Measurements from ENCODE around the gene KIRREL1.
A peak's percentile ranks its signal among the peaks of the same experiment; 100 is the strongest.

Gene KIRREL1

GRCh38 chr1:158045639-158046038 is 52.2 kb downstream of the KIRREL1 start:
- no peak for DNase-seq

DNA sequence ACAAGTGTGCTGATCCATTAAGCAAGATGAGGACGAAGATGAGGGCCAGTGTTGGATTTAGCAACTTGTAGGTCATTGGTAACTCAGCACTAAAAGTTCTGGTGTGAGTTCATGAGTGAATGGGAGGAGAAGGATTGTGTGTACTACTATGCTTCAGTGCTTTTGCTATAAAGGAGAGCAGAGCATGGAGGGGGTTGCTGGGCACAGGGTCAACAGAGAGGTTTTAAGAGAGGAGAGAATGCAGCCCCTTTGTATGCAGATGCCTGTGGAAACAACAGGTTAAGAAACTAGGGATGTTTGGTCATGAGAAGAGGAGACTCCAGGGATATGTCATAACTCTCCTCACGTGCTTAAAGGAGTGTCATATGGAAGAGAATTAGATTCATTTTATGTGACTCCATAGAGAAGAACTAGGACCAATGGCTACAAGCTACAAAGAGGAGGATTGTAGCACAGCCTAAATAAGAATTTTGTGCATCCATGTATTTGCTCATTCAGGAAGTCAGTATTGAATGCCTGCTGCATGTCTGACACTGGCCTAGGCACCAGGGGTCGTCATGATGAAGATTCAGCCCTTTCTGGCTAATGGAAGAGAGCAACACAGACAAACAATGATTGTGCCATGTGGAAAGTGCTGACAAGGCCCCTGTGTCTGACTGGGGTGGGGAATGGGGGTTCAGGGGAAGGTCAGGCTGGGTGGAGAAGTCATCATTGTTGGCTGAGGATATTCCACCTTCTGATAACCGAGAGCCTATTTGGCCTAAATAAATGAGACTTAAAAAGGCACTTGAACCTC is 53.5 kb downstream of the KIRREL1 start:
- DNase-seq (no peak), ATAC-seq (replicated peaks) (no peak)
- Mint-ChIP-seq H3K4me1 (no peaks in the 10 kb centered on the region), H3K4me3 (no peak overlapping the region), H3K27me3 (peaks cover 21 to 27% of the 10 kb centered on the region in 2 donors), H3K27ac (no peak overlapping the region), H3K9me3 (no peaks in the 10 kb centered on the region), H3K36me3 (no peaks in the 10 kb centered on the region)

More at GRCh38 chr1:158045639-158046038, 52.2 kb downstream of the KIRREL1 start:
- H3K9me3 Mint-ChIP-seq = no peaks in the 10 kb centered on the region
- ATAC-seq (replicated peaks) = no peak
- no peak overlapping the region for H3K4me3 Mint-ChIP-seq
- H3K27ac Mint-ChIP-seq = no peak overlapping the region
- H3K4me1 Mint-ChIP-seq = no peaks in the 10 kb centered on the region
- peaks cover 22 to 29% of the 10 kb centered on the region in 2 donors for H3K27me3 Mint-ChIP-seq
- no peaks in the 10 kb centered on the region for H3K36me3 Mint-ChIP-seq

DNA sequence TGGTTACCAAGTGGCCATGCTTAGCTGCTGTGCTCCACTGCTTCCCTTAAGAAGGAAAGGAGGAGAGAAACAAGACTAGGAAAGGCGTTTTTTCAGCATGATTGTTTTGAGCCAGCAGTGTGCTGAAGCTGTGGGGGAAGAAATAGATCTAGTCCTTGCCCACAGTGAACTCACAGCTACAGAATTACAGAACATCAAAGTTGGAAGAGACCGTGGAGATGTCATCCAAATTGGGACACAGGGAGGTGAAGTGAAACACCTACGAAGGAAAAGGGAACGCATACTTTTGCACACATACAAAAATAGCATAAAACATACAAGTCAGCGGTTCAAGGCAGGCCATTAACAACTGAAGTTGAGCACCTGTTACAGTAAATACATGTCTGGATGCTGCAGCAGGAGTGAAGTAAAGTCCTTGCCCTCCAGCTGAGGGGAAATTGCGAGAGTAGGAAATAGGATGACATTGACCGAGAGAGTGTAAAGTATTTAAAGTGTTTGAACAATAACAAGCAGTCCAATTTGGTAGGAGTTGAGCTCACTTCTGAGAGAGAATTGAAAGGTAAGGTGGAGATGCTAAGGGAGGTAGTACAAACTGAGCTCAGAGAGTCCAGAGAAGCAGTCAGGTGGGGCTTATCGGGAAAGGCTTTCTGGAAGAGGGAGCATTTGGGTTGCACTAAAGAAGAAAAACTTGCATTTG is 55.1 kb downstream of the KIRREL1 start:
- no peak for ATAC-seq (replicated peaks)
- Mint-ChIP-seq H3K27ac (no peak overlapping the region), H3K4me3 (no peak overlapping the region), H3K27me3 (peaks cover 22 to 31% of the 10 kb centered on the region in 2 donors), H3K4me1 (no peaks in the 10 kb centered on the region), H3K9me3 (no peaks in the 10 kb centered on the region), H3K36me3 (no peaks in the 10 kb centered on the region)
- no peak for DNase-seq

DNA sequence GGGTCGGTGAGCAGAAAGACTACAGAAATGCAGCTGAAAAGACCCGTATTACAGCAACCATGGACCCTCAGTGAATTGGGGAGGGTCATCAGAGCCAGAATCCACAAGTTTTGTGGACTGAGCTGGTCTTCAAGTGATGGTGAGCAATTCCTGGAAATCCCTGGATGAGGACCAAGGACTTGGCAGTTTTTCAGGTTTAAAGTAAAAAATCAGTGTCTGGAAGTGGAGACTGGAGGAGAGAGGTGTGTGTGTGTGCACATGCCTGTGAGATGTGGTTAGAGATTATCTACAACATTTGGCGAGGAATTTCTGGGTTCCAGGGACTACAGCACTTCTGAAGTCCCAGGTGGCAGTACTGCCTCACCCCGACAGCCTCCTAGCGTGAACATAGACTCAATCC is 56.4 kb downstream of the KIRREL1 start:
- Mint-ChIP-seq H3K4me1 (no peaks in the 10 kb centered on the region), H3K4me3 (no peak overlapping the region), H3K27ac (no peak overlapping the region), H3K9me3 (no peaks in the 10 kb centered on the region), H3K36me3 (no peaks in the 10 kb centered on the region), H3K27me3 (peaks cover 22 to 30% of the 10 kb centered on the region in 2 donors)
- ATAC-seq (replicated peaks) (no peak), DNase-seq (no peak)

- H3K9me3 Mint-ChIP-seq = no peaks in the 10 kb centered on the region
- no peak overlapping the region for H3K4me3 Mint-ChIP-seq
- H3K36me3 Mint-ChIP-seq = no peaks in the 10 kb centered on the region
- DNase-seq (no peak), ATAC-seq (replicated peaks) (no peak)
- H3K27ac Mint-ChIP-seq = no peak overlapping the region
- peaks cover 4 to 6% of the 10 kb centered on the region in 2 donors for H3K4me1 Mint-ChIP-seq
- peaks cover 12 to 17% of the 10 kb centered on the region in 2 donors for H3K27me3 Mint-ChIP-seq
Measured at GRCh38 chr1:158053276-158053675, 59.8 kb downstream of the KIRREL1 start.

DNA sequence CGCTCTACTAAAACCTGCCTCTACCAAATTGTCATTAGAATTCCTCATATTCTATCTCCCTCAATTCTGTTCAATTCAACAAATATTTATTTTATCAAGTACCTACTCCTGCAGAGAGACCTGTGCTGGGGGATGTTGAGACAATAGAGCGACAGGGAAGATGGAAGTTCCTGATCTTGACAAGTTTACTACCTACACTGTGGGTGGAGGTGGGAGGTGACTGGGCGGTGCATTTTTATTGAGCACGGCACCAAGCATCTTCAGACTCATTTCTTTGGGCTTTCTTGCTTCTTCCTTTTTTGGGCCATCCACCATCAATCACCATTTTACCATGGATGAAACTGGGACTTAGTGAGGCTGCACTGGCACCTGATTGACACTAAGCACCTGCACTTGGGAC is 61.3 kb downstream of the KIRREL1 start:
- no peak overlapping the region for H3K27ac Mint-ChIP-seq

DNA sequence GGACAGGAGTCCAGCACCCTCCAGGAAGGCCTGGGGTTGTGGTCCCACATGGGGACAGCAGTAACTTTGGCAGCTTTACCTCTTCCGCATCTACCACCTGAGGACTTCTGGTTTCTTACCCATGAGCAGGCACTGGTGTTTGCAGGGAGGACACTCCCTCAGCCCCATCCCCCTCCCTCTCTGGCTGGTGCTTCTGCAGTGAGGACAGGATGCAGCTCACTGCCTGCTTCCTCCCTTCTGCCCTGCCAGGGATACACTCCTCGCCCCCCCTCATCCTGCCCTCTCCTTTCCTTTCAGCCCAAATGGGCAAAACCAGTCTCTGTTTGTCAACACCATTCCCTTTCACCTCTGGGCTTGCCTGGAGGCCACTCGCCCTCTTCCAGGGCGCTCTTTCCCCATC is 62.4 kb downstream of the KIRREL1 start:
- no peaks in the 10 kb centered on the region for H3K36me3 Mint-ChIP-seq
- H3K4me1 Mint-ChIP-seq = peaks cover 4 to 6% of the 10 kb centered on the region in 2 donors
- ATAC-seq (replicated peaks) (peak; percentile 33 to 39), DNase-seq (no peak)
- no peaks in the 10 kb centered on the region for H3K9me3 Mint-ChIP-seq
- no peak overlapping the region for H3K4me3 Mint-ChIP-seq
- peaks cover 16 to 24% of the 10 kb centered on the region in 2 donors for H3K27me3 Mint-ChIP-seq
- no peak overlapping the region for H3K27ac Mint-ChIP-seq

More for the DNA sequence above, 61.3 kb downstream of the KIRREL1 start:
- DNase-seq = no peak
- H3K36me3 Mint-ChIP-seq = no peaks in the 10 kb centered on the region
- no peak for ATAC-seq (replicated peaks)
- H3K4me3 Mint-ChIP-seq = no peak overlapping the region
- peaks cover 12 to 17% of the 10 kb centered on the region in 2 donors for H3K27me3 Mint-ChIP-seq
- peaks cover 4 to 6% of the 10 kb centered on the region in 2 donors for H3K4me1 Mint-ChIP-seq
- no peaks in the 10 kb centered on the region for H3K9me3 Mint-ChIP-seq

GRCh38 chr1:158056498-158056897 is 63.1 kb downstream of the KIRREL1 start:
- Mint-ChIP-seq H3K36me3 (no peaks in the 10 kb centered on the region), H3K27ac (no peak overlapping the region), H3K27me3 (peaks cover 15 to 23% of the 10 kb centered on the region in 2 donors), H3K4me3 (no peak overlapping the region), H3K9me3 (no peaks in the 10 kb centered on the region), H3K4me1 (peaks cover 4 to 6% of the 10 kb centered on the region in 2 donors)
- ATAC-seq (replicated peaks) = no peak
- no peak for DNase-seq

DNA sequence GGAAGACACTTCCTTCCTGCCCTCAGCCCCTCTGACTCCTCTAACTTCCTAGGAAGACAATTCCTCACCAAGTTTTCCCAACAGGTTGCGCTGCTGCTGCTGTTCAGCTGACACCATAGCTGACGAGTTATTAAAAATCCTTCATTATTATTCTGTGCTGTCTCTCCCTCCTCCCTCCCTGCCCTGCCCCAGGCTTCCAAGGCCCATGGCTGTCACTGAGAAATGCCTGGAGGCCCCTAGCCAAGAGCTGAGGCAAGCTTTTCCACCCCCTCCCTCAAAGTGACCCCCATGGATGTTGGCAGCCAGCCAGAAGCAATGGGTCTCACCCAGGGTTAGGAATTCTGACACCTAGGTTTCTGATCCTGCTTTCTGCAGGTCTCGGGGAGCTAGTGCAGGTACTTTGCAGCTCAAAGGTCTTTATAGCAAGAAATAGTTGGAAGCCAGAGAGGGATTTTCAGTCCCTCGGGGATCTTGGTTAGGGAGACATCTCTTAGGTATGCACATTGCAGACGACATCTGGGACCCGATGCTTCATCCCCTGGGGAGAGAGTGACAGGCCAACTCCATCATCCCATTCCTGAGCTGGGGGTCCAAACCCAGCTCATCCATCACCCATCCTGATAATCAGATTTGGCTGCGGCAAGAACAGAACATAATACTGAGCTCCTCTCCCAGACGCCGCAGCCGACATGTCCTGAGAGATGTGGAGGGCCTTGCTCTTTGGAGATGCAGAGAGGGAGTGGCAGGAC is 65.0 kb downstream of the KIRREL1 start:
- Mint-ChIP-seq H3K27me3 (peaks cover 11 to 24% of the 10 kb centered on the region in 2 donors), H3K9me3 (no peaks in the 10 kb centered on the region), H3K27ac (no peak overlapping the region), H3K4me1 (peaks cover 4 to 6% of the 10 kb centered on the region in 2 donors), H3K4me3 (no peak overlapping the region), H3K36me3 (no peaks in the 10 kb centered on the region)
- DNase-seq (no peak), ATAC-seq (replicated peaks) (no peak)

DNA sequence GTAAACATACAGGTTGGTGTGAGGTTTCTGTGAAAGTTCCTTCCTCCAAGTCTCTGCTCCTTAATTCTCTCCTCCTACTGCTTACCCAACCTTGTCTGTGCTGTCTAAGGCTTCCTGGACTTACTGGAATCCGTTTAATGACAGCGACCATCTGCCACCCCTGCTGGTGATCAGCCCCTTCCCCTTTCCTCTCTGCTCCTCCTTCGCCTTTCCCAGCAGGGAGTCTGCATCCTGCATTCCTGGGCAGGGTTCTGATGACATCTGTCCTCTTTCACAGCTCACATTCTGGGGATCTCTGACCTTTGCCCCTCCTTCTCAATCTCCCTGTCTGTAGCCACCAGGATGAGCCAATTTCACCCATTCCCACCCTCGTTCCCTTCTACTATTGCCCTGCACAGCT is 66.5 kb downstream of the KIRREL1 start:
- H3K27me3 Mint-ChIP-seq = peaks cover 15 to 25% of the 10 kb centered on the region in 2 donors
- DNase-seq = no peak
- no peak for ATAC-seq (replicated peaks)
- H3K4me3 Mint-ChIP-seq = no peak overlapping the region
- H3K36me3 Mint-ChIP-seq = no peaks in the 10 kb centered on the region
- no peaks in the 10 kb centered on the region for H3K9me3 Mint-ChIP-seq
- peaks cover 4 to 6% of the 10 kb centered on the region in 2 donors for H3K4me1 Mint-ChIP-seq
- H3K27ac Mint-ChIP-seq = no peak overlapping the region

DNA sequence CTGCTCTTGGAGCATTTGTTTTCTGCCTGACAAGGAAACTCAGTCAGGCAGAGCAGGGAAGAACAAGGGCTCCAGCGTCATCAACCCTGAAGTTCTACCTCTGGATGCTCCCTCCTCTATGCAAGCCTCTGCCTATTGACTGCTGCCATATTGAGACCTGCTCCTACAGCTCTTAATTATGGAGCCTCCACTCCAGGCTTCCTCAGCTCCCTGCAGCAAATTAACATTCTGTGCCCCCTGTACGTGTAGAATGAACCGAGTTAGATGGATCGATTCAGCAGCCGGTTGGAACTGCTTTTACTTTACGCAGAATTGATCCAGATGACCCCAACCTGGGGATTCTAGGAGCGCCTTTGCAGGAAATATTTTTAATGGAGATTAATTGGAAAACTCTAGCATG is 68.7 kb downstream of the KIRREL1 start:
- no peak for DNase-seq
- Mint-ChIP-seq H3K4me3 (no peak overlapping the region), H3K9me3 (no peaks in the 10 kb centered on the region), H3K36me3 (no peaks in the 10 kb centered on the region), H3K4me1 (no peaks in the 10 kb centered on the region), H3K27me3 (peaks cover 30 to 44% of the 10 kb centered on the region in 2 donors), H3K27ac (no peak overlapping the region)
- ATAC-seq (replicated peaks) = no peak

DNA sequence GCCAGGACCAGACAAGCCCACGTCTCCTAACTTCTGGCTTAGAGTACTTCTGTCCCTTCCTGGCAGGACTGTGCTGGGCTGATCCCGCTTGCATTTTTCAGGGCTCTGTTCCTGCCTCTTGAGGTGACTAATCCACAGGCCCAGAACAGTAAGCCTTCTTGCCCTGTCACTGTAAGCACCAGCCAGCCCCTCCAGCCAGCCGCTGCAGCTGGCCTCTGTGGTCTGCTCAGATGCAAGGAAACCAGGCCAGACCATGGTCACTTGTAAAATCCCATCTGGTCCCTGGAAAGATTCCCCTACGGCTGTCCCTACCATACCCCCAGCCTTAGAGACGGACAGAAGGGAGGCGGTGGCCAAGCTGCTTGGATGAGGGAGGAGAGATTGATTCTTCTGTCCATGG is 74.2 kb downstream of the KIRREL1 start:
- Mint-ChIP-seq H3K36me3 (no peaks in the 10 kb centered on the region), H3K27me3 (peaks cover 40 to 45% of the 10 kb centered on the region in 2 donors), H3K9me3 (no peaks in the 10 kb centered on the region), H3K4me1 (no peaks in the 10 kb centered on the region), H3K4me3 (no peak overlapping the region), H3K27ac (no peak overlapping the region)
- ATAC-seq (replicated peaks) (no peak), DNase-seq (no peak)

- Mint-ChIP-seq H3K27ac (no peak overlapping the region), H3K4me1 (no peaks in the 10 kb centered on the region)
Measured at GRCh38 chr1:158068918-158069317, 75.5 kb downstream of the KIRREL1 start.

DNA sequence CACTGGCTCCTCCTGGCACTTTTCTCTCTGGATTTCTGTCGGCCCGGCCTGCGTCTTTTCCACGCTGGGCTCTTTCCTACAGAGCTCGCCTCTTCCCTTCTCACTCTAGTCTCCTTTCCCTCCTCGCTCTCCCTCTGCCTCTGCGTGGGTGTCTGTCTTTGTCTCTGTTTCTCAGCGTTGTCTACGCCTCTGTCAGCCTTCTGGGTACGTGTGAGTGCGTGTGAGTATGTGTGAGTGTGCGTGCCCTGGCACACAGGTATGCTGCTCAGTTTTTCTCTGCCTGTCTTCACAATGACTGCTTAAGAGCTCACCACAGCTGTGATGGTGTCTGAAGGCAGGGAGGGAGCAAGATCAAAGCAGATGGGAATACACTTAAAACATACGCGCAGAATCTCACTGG is 77.7 kb downstream of the KIRREL1 start:
- ATAC-seq (replicated peaks) = no peak
- H3K4me3 Mint-ChIP-seq = no peak overlapping the region
- H3K4me1 Mint-ChIP-seq = no peaks in the 10 kb centered on the region
- no peak for DNase-seq
- H3K9me3 Mint-ChIP-seq = no peaks in the 10 kb centered on the region
- no peak overlapping the region for H3K27ac Mint-ChIP-seq
- H3K36me3 Mint-ChIP-seq = no peaks in the 10 kb centered on the region
- H3K27me3 Mint-ChIP-seq = peaks cover 23 to 31% of the 10 kb centered on the region in 2 donors

More at GRCh38 chr1:158068918-158069317, 75.5 kb downstream of the KIRREL1 start:
- H3K4me3 Mint-ChIP-seq = no peak overlapping the region
- no peaks in the 10 kb centered on the region for H3K9me3 Mint-ChIP-seq
- DNase-seq (no peak), ATAC-seq (replicated peaks) (no peak)
- H3K27me3 Mint-ChIP-seq = peaks cover 34 to 39% of the 10 kb centered on the region in 2 donors
- no peaks in the 10 kb centered on the region for H3K36me3 Mint-ChIP-seq

Data from stimulated activated naive B cell treated with anti-CD40 and anti-IgM and Interleukin-4, amounts not matched to agents 10 μg/mL and 1 μg/mL and 100 μg/mL, for 72 hours (primary cell).